ENCODE results near the gene FGF6. TPM values are rescaled to one million over a fixed set of nuclear protein-coding genes. Genes with fewer than 3 reads are reported as not detected.

FGF6 gene
- total RNA-seq, 2 experiments from 2014 or later = not detected

DNA sequence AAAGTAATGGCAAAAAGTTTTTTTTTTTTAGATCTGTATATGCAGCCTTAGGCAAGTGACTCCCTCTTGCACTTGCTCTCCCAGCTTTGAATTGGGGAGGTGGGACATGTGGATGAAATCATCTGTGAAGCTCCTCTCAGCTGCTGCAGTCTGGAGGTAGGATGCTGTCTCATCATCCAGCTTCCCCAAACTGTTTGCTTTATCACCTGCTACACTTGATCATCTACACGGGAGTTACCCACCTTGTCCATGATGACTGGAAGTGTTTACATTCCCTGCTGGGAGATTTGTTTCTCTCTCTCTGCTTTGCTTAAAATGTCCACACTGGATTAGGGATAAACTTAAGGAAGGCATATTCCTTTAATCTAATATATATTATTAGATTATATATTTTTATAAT, 57.6 kb downstream of the FGF6 start:
- Histone ChIP-seq H3K36me3 (ENCODE audit: insufficient read depth, low read length) (no peaks in the 10 kb centered on the region), H2AFZ (ENCODE audit: low read length) (no peak overlapping the region), H3K27ac (ENCODE audit: low read depth, low read length, poor library complexity, severe bottlenecking) (no peak overlapping the region), H3K79me2 (ENCODE audit: insufficient read depth, low read depth, low read length) (no peaks in the 10 kb centered on the region), H3K9me3 (ENCODE audit: low read length) (no peaks in the 10 kb centered on the region), H3K4me2 (ENCODE audit: low read length) (no peak overlapping the region), H3K4me1 (ENCODE audit: insufficient read depth, low read length, poor library complexity, severe bottlenecking) (no peaks in the 10 kb centered on the region), H4K20me1 (ENCODE audit: insufficient read depth, low read length) (no peaks in the 10 kb centered on the region), H3K9me2 (ENCODE audit: insufficient read depth, low read length) (no peaks in the 10 kb centered on the region), H3K4me3 (ENCODE audit: low read depth, low read length, poor library complexity, severe bottlenecking) (no peak overlapping the region)
- TF ChIP-seq, protein P1, sequence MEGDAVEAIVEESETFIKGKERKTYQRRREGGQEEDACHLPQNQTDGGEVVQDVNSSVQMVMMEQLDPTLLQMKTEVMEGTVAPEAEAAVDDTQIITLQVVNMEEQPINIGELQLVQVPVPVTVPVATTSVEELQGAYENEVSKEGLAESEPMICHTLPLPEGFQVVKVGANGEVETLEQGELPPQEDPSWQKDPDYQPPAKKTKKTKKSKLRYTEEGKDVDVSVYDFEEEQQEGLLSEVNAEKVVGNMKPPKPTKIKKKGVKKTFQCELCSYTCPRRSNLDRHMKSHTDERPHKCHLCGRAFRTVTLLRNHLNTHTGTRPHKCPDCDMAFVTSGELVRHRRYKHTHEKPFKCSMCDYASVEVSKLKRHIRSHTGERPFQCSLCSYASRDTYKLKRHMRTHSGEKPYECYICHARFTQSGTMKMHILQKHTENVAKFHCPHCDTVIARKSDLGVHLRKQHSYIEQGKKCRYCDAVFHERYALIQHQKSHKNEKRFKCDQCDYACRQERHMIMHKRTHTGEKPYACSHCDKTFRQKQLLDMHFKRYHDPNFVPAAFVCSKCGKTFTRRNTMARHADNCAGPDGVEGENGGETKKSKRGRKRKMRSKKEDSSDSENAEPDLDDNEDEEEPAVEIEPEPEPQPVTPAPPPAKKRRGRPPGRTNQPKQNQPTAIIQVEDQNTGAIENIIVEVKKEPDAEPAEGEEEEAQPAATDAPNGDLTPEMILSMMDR (conservative IDR thresholded peaks at IDR 0.05; ENCODE audit: low read length) = no peak
- no peak for TF ChIP-seq EZH2phosphoT487 (IDR thresholded peaks at IDR 0.05; ENCODE audit: borderline replicate concordance, low read depth, low read length)
- intact Hi-C loops (cut with micrococcal nuclease; ENCODE audit: unreplicated experiment) = no loop called here
- ChIA-PET POLR2A (no interaction called here), CTCF (ENCODE audit: unreplicated experiment) (no interaction called here)
- DNase-seq (ENCODE audit: low spot score) = no peak
- BruUV-seq (replicated peaks) = no TSS peak

DNA sequence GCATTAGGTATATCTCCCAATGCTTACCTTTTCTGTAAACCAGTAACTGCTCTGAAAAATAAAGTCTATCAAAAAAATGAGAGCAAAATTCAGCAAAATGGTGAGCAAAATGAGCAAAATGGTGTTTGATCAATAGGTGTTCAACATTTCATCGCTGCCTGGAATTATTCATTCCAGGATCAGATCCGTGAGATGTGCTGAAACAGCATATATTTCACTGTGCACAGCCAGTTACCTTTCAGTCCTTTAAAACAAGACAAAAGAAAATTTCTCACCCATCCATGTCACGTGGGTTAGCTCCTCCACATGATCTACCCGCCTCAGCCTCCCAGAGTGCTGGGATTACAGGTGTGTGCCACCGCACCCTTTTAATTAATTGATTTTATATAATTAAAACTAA, 58.0 kb downstream of the FGF6 start:
- intact Hi-C loops (cut with micrococcal nuclease; ENCODE audit: unreplicated experiment) = no loop called here
- H3K36me3 ChIP-seq (ENCODE audit: insufficient read depth, low read length) = no peaks in the 10 kb centered on the region
- H3K79me2 ChIP-seq (ENCODE audit: insufficient read depth, low read depth, low read length) = no peaks in the 10 kb centered on the region
- ChIA-PET POLR2A (no interaction called here), CTCF (ENCODE audit: unreplicated experiment) (no interaction called here)
- no peak overlapping the region for H3K27ac ChIP-seq (ENCODE audit: low read depth, low read length, poor library complexity, severe bottlenecking)
- no peak overlapping the region for H3K4me3 ChIP-seq (ENCODE audit: low read depth, low read length, poor library complexity, severe bottlenecking)
- no TSS peak for BruUV-seq (replicated peaks)
- H2AFZ ChIP-seq (ENCODE audit: low read length) = no peak overlapping the region
- no peak for DNase-seq (ENCODE audit: low spot score)
- no peaks in the 10 kb centered on the region for H3K4me1 ChIP-seq (ENCODE audit: insufficient read depth, low read length, poor library complexity, severe bottlenecking)
- H3K9me2 ChIP-seq (ENCODE audit: insufficient read depth, low read length) = no peaks in the 10 kb centered on the region
- no peak overlapping the region for H3K4me2 ChIP-seq (ENCODE audit: low read length)
- TF ChIP-seq, protein P1 (conservative IDR thresholded peaks at IDR 0.05; ENCODE audit: low read length) = no peak
- no peak for TF ChIP-seq EZH2phosphoT487 (IDR thresholded peaks at IDR 0.05; ENCODE audit: borderline replicate concordance, low read depth, low read length)
- no peaks in the 10 kb centered on the region for H4K20me1 ChIP-seq (ENCODE audit: insufficient read depth, low read length)
- H3K9me3 ChIP-seq (ENCODE audit: low read length) = no peaks in the 10 kb centered on the region

DNA sequence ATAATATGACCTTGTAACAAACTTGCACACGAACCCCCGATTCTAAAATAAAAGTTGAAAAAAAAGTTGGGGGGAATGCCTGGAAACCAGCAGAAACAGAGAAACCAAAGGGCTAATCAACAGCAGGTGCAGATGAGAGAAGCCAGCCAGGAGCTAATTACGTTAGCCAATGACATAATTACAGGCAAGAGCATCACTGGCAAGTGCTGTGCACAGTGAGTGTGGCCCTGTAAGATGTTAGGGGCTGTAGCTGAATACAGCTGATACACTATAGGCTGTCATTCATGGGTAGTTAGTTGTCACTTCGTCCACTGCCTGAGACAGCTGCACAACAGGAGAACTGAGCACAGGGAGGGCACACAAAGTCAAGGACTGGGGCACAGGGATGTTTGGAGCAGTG, 58.8 kb downstream of the FGF6 start:
- no peak for TF ChIP-seq EZH2phosphoT487 (IDR thresholded peaks at IDR 0.05; ENCODE audit: borderline replicate concordance, low read depth, low read length)
- TF ChIP-seq, protein P1 (conservative IDR thresholded peaks at IDR 0.05; ENCODE audit: low read length) = no peak
- H3K9me2 ChIP-seq (ENCODE audit: insufficient read depth, low read length) = no peaks in the 10 kb centered on the region
- H3K36me3 ChIP-seq (ENCODE audit: insufficient read depth, low read length) = no peaks in the 10 kb centered on the region
- intact Hi-C loops (cut with micrococcal nuclease; ENCODE audit: unreplicated experiment) = no loop called here
- H4K20me1 ChIP-seq (ENCODE audit: insufficient read depth, low read length) = no peaks in the 10 kb centered on the region
- BruUV-seq (replicated peaks) = no TSS peak
- ChIA-PET CTCF (ENCODE audit: unreplicated experiment) (no interaction called here), POLR2A (interaction anchor here (0.5 kb wide), 1 partner anchor 309 kb away, joined by 3 read pairs; no protein-coding TSS in a partner anchor)
- no peak overlapping the region for H3K4me2 ChIP-seq (ENCODE audit: low read length)
- H3K9me3 ChIP-seq (ENCODE audit: low read length) = no peaks in the 10 kb centered on the region
- no peaks in the 10 kb centered on the region for H3K79me2 ChIP-seq (ENCODE audit: insufficient read depth, low read depth, low read length)
- no peak overlapping the region for H3K27ac ChIP-seq (ENCODE audit: low read depth, low read length, poor library complexity, severe bottlenecking)
- no peak overlapping the region for H2AFZ ChIP-seq (ENCODE audit: low read length)
- H3K4me1 ChIP-seq (ENCODE audit: insufficient read depth, low read length, poor library complexity, severe bottlenecking) = no peaks in the 10 kb centered on the region
- no peak for DNase-seq (ENCODE audit: low spot score)
- no peak overlapping the region for H3K4me3 ChIP-seq (ENCODE audit: low read depth, low read length, poor library complexity, severe bottlenecking)

Other genes with a start within 250 kb of the FGF6 start
- gene CCND2, start 172.1 kb downstream of the FGF6 start, total RNA-seq (2014; rRNA removed; shearing (Covaris generic)) = not detected in 2 replicates
- not detected in 2 replicates for gene CCND2, start 172.1 kb downstream of the FGF6 start, total RNA-seq (2022)
- 8.0 and 15.4 TPM in 2 replicates for gene TIGAR, start 124.6 kb downstream of the FGF6 start, total RNA-seq (2014; rRNA removed; shearing (Covaris generic))
- gene TIGAR, start 124.6 kb downstream of the FGF6 start, total RNA-seq (2022) = 18.2 and 24.7 TPM in 2 replicates
- 0.16 TPM in 1 of 2 replicates, not detected in the other for gene FGF23, start 66.1 kb downstream of the FGF6 start, total RNA-seq (2014; rRNA removed; shearing (Covaris generic))
- gene FGF23, start 66.1 kb downstream of the FGF6 start, total RNA-seq (2022) = not detected in 2 replicates
- gene RAD51AP1, start 93.1 kb upstream of the FGF6 start, total RNA-seq (2014; rRNA removed; shearing (Covaris generic)) = 81.3 and 98.6 TPM in 2 replicates
- 69.2 and 86.0 TPM in 2 replicates for gene RAD51AP1, start 93.1 kb upstream of the FGF6 start, total RNA-seq (2022)
- gene DYRK4, start 116.4 kb upstream of the FGF6 start, total RNA-seq (2014; rRNA removed; shearing (Covaris generic)) = 32.3 and 33.9 TPM in 2 replicates
- gene DYRK4, start 116.4 kb upstream of the FGF6 start, total RNA-seq (2022) = 21.3 and 23.1 TPM in 2 replicates
- gene AKAP3, start 203.2 kb upstream of the FGF6 start, total RNA-seq (2014; rRNA removed; shearing (Covaris generic)) = 0.92 and 1.2 TPM in 2 replicates
- 2.4 and 3.7 TPM in 2 replicates for gene AKAP3, start 203.2 kb upstream of the FGF6 start, total RNA-seq (2022)
- 69.1 and 72.0 TPM in 2 replicates for gene NDUFA9, start 203.3 kb upstream of the FGF6 start, total RNA-seq (2014; rRNA removed; shearing (Covaris generic))
- gene NDUFA9, start 203.3 kb upstream of the FGF6 start, total RNA-seq (2022) = 83.9 and 123 TPM in 2 replicates

Measured in OCI-LY7 (cell line).